Transverse colon (tissue), 4 donors: ENCODE data around the gene TAF1D. TPM values are rescaled to one million over a fixed set of nuclear protein-coding genes. Genes with fewer than 3 reads are reported as not detected.

Experiments
- DNase-seq: peaks from one replicate; pipeline ENCODE4 v3.0.0-alpha.2; 2019
- H3K27ac ChIP-seq, 4 donors: fragments of 200-600 bp; sonication (generic); 2 replicates each; pipeline ENCODE4 v1.5.1; 2016 to 2018; ENCODE audit warnings: inconsistent platforms in 4 of 4
- H3K27me3 ChIP-seq: fragments of 200-600 bp; sonication (generic); 2 replicates; pipeline ENCODE4 v1.5.1; 2017; ENCODE audit warnings: inconsistent platforms
- H3K36me3 ChIP-seq, 4 donors: fragments of 200-600 bp; sonication (generic); 2 replicates each; pipeline ENCODE4 v1.5.1; 2017 to 2019; ENCODE audit warnings: inconsistent platforms in 4 of 4
- H3K4me1 ChIP-seq, 4 donors: fragments of 200-600 bp; sonication (generic); 2 replicates each; pipeline ENCODE4 v1.5.1; 2017 to 2020; ENCODE audit warnings: inconsistent platforms in 4 of 4
- H3K4me3 ChIP-seq, 4 donors: fragments of 200-600 bp; sonication (generic); 1 replicate in 1 of 4; 2 replicates in 3 of 4; pipeline versions ENCODE4 v1.5.1 to v1.6.1; 2017 to 2019; ENCODE audit warnings: inconsistent platforms in 4 of 4
- H3K9me3 ChIP-seq, 2 donors: fragments of 200-600 bp; sonication (generic); 2 replicates each; pipeline ENCODE4 v1.5.1; 2017 to 2019; ENCODE audit warnings: inconsistent platforms in 2 of 2
- EP300 ChIP-seq: sonication (generic); formaldehyde crosslinking; IDR thresholded peaks from one replicate; pipeline ENCODE4 v1.6.1; 2017; ENCODE audit warnings: antibody characterized with exemption, low read depth
- POLR2A ChIP-seq: fragments of 450-650 bp; IDR thresholded peaks from one replicate; pipeline ENCODE4 v1.6.1; 2016; ENCODE audit warnings: antibody characterized with exemption, mild to moderate bottlenecking, moderate library complexity
- POLR2AphosphoS5 ChIP-seq, 3 donors: sonication (generic); formaldehyde crosslinking; IDR thresholded peaks; one replicate each; pipeline ENCODE4 v1.6.1; 2016; ENCODE audit warnings: antibody characterized with exemption in 3 of 3
- WGBS, 2 donors: methylation state at CpG; one replicate each; pipeline ENCODE4 v1.1.5; 2018; ENCODE audit warnings: low coverage in 1 of 2; 5-methylcytosine and 5-hydroxymethylcytosine counted together
- in situ Hi-C, 4 donors: fragments of 200-750 bp; cut with MboI; loops; one replicate each; pipeline versions ENCODE4 v1.15.0 to v1.15.1; 2017; ENCODE audit warnings: low sequenced_read_pairs in 3 of 4, low pct_ligation_motif_present in 1 of 4, low pct_unique_long_range_greater_than_20kb in 1 of 4
- intact Hi-C: fragments of 100-400 bp; cut with DNase I; formaldehyde crosslinking; loops from one replicate; pipeline ENCODE4 v1.15.1; 2023; ENCODE audit warnings: low total_unique reads
- total RNA-seq, 4 donors: library from RNA; depleted of rRNA; stranded (reverse); fragments of >200 nt; gene quantifications; one replicate each; pipeline ENCODE4 v1.1.0, GENCODE V29; 2016
- TF ChIP-seq, protein P1 (sequence below), 5 experiments: fragments of 200-600 bp in 3 of 5; fragments of 450-650 bp in 2 of 5; sonication (generic) in 3 of 5; IDR thresholded peaks; 1 replicate in 2 of 5; 2 replicates in 3 of 5; pipeline ENCODE4 v1.5.1; 2016 to 2017; ENCODE audit warnings: antibody characterized with exemption in 5 of 5, inconsistent platforms in 3 of 5, mild to moderate bottlenecking in 2 of 5, moderate library complexity in 1 of 5

TAF1D gene
- total RNA-seq, 4 donors from 2014 or later, result 105 to 444 (median 166) TPM

DNA sequence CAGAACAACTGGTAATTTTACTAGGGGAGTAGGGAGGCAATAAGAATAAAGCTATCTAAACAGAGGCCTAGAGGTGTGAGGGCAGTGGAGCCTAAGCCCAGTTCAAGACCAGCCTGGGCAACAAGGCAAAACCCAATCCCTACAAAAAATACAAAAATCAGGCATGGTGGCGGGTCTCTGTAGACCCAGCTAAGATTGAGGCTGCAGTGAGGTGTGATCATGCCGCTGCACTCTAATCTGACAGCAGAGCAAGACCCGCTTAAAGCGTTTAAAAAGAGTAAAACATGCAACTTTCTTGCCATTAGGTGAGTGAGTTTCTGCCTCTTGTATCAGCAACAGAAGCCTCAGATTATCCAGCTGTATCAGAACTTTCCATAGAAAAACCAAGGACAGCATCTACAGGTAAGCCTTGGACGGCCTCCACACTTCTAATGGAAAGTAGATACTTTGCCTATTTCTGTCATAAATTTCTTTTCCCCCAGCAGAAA, 12.1 kb downstream of the TAF1D start:
- no peak for DNase-seq
- in situ Hi-C loops (loop anchor here in 2 of 4 donors (25.0 kb wide), 1 partner anchor 758 kb away; the partner anchor contains the start of genes ANKRD49 (in 2 of the 2) and MRE11 (in 2 of the 2)), intact Hi-C loops (loop anchor here (10.0 kb wide), 1 partner anchor 66 kb away; no protein-coding TSS in a partner anchor)
- Histone ChIP-seq H3K27ac (no peak overlapping the region), H3K27me3 (no peaks in the 10 kb centered on the region), H3K4me1 (peaks cover 0 to 19% (median 7%) of the 10 kb centered on the region in 4 donors), H3K36me3 (peaks cover 0 to 74% (median 32%) of the 10 kb centered on the region in 4 donors), H3K4me3 (no peak overlapping the region), H3K9me3 (no peaks in the 10 kb centered on the region)
- TF ChIP-seq, protein P1, sequence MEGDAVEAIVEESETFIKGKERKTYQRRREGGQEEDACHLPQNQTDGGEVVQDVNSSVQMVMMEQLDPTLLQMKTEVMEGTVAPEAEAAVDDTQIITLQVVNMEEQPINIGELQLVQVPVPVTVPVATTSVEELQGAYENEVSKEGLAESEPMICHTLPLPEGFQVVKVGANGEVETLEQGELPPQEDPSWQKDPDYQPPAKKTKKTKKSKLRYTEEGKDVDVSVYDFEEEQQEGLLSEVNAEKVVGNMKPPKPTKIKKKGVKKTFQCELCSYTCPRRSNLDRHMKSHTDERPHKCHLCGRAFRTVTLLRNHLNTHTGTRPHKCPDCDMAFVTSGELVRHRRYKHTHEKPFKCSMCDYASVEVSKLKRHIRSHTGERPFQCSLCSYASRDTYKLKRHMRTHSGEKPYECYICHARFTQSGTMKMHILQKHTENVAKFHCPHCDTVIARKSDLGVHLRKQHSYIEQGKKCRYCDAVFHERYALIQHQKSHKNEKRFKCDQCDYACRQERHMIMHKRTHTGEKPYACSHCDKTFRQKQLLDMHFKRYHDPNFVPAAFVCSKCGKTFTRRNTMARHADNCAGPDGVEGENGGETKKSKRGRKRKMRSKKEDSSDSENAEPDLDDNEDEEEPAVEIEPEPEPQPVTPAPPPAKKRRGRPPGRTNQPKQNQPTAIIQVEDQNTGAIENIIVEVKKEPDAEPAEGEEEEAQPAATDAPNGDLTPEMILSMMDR (IDR thresholded peaks at IDR 0.05), result no peak
- TF ChIP-seq POLR2AphosphoS5 (IDR thresholded peaks at IDR 0.05) (no peak), POLR2A (no peak), EP300 (no peak)
- 93 to 98% methylated on average over 5 of the region's 5 CpGs for WGBS, 2 donors

DNA sequence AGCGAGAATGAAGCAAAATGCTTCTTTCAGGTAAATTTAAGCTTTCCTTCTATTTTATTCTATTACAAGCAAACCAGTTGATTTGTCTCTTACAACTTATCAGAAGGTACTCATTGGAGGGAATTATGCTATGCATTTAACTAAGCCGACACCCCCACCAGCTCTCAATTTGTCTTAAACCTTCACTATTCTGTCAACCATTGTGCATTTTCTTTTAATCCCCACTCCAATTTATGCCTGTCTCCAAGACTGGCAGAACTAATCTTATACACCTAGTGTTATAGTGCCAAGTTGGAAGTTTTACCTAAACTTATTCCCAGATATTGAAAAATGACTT, 12.5 kb downstream of the TAF1D start:
- TF ChIP-seq EP300, result no peak
- no peak for TF ChIP-seq POLR2A
- TF ChIP-seq, protein P1 (IDR thresholded peaks at IDR 0.05), result no peak
- no peak for TF ChIP-seq POLR2AphosphoS5 (IDR thresholded peaks at IDR 0.05)
- peaks cover 0 to 15% (median 7%) of the 10 kb centered on the region in 4 donors for H3K4me1 ChIP-seq
- no peaks in the 10 kb centered on the region for H3K9me3 ChIP-seq
- H3K4me3 ChIP-seq, result no peak overlapping the region
- H3K27ac ChIP-seq, result no peak overlapping the region
- in situ Hi-C loops, result loop anchor here in 2 of 4 donors (25.0 kb wide), 1 partner anchor 759 kb away; the partner anchor contains the start of genes ANKRD49 (in 2 of the 2) and MRE11 (in 2 of the 2)
- 93 to 96% methylated on average over 2 of the region's 2 CpGs for WGBS, 2 donors
- no peaks in the 10 kb centered on the region for H3K27me3 ChIP-seq
- peaks cover 0 to 71% (median 32%) of the 10 kb centered on the region in 4 donors for H3K36me3 ChIP-seq
- intact Hi-C loops, result loop anchor here (10.0 kb wide), 1 partner anchor 66 kb away; no protein-coding TSS in a partner anchor
- DNase-seq, result no peak

DNA sequence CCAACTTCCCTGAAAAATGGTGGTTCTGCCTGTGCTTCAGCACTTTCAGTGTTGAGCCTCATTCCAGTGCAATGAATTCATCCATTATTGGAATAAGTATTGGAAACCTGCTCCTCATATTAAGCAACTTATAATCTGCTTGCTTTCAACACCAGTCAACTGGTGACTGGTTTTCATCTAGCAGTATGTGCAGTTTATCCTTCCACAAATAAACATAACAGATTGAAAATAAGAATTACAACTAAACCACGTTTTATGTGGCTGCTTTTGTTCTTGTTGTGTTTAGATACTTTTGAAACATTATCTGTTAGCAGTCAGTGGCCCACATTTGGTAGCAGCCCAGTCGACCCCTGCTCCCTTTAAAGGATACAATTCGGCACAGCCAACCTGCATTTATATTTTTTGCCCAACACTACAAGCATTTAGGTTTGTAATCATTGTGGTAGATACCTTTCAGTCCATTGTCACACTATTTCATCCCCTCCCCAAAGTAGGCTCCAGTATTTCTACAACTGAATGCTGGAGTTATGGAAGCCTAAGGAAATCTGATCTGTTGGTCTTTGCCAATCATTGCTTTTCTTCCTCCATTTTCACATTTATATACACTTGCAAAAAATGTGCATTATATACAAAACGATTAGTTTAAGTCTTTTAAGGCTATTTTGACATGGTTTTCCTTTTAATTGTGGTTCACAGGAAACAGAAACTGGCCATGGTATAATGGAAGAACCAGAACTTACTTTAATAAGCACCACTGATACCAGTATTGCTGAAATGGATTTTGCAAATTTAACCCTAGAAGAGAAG, 13.1 kb downstream of the TAF1D start:
- Histone ChIP-seq H3K27ac (no peak overlapping the region), H3K4me3 (no peak overlapping the region), H3K36me3 (peaks cover 0 to 66% (median 30%) of the 10 kb centered on the region in 4 donors), H3K9me3 (no peaks in the 10 kb centered on the region), H3K27me3 (no peaks in the 10 kb centered on the region), H3K4me1 (peaks cover 0 to 10% (median 4%) of the 10 kb centered on the region in 4 donors)
- intact Hi-C loops (loop anchor here (10.0 kb wide), 1 partner anchor 67 kb away; no protein-coding TSS in a partner anchor), in situ Hi-C loops (loop anchor here in 2 of 4 donors (25.0 kb wide), 1 partner anchor 759 kb away; the partner anchor contains the start of genes ANKRD49 (in 2 of the 2) and MRE11 (in 2 of the 2))
- TF ChIP-seq POLR2AphosphoS5 (IDR thresholded peaks at IDR 0.05), result no peak
- TF ChIP-seq POLR2A, result no peak
- TF ChIP-seq EP300, result no peak
- TF ChIP-seq, protein P1 (IDR thresholded peaks at IDR 0.05), result no peak
- DNase-seq, result no peak
- WGBS, 2 donors, result 48 to 57% methylated on average over 4 of the region's 4 CpGs

DNA sequence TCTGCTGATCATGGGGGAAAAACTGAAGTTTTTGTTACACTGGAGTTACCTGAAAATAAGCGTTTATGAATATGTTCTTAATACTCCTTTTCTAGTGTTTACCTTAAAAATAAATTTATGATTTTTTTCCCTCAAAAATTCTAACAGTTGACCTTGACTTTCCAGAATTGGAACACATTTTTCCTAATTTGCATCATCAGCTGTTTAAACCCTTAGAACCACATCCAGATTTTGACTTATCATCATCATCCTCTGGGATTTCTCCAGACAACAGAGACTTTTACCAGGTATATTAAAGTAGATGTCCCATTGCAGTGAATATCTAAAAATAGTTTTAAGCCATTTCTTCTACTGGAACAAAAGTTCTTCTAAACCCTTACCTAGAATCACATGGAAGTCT, 17.2 kb downstream of the TAF1D start:
- 98 to 100% methylated on average over 1 of the region's 1 CpG for WGBS, 2 donors
- no peak overlapping the region for H3K27ac ChIP-seq
- no peaks in the 10 kb centered on the region for H3K27me3 ChIP-seq
- in situ Hi-C loops (no loop called here), intact Hi-C loops (loop anchor here (10.0 kb wide), 1 partner anchor 71 kb away; no protein-coding TSS in a partner anchor)
- no peaks in the 10 kb centered on the region for H3K4me1 ChIP-seq
- no peak overlapping the region for H3K4me3 ChIP-seq
- TF ChIP-seq EP300, result no peak
- TF ChIP-seq, protein P1 (IDR thresholded peaks at IDR 0.05), result no peak
- no peak for TF ChIP-seq POLR2AphosphoS5 (IDR thresholded peaks at IDR 0.05)
- TF ChIP-seq POLR2A, result no peak
- DNase-seq, result no peak
- H3K36me3 ChIP-seq, result peaks cover 0 to 36% (median 18%) of the 10 kb centered on the region in 4 donors
- no peaks in the 10 kb centered on the region for H3K9me3 ChIP-seq
